Measurements from ENCODE around the gene PSMG4.

The PSMG4 gene

DNA sequence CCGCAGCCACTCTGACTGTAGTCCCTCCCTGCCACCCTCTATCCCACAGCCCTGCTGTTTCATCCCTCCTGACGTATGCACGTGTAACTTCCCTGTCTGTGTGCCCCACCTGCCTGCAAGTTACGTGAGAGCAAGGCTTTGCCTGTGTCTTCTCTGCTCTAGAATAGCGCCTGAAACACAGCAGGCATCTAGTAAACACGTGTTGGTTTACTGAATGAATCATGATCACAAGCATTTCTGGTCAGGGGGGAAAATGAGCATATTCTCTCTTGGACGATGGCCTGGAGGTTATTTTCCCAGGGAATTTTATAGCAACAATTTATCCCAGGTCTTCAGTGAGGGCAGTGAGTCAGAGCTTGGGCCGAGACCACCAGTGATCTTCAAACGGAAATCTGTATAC lies 38.3 kb downstream of the PSMG4 start:
- H3K36me3 Mint-ChIP-seq (ENCODE audit: low read depth): no peaks in the 10 kb centered on the region
- TF ChIP-seq, protein P1, sequence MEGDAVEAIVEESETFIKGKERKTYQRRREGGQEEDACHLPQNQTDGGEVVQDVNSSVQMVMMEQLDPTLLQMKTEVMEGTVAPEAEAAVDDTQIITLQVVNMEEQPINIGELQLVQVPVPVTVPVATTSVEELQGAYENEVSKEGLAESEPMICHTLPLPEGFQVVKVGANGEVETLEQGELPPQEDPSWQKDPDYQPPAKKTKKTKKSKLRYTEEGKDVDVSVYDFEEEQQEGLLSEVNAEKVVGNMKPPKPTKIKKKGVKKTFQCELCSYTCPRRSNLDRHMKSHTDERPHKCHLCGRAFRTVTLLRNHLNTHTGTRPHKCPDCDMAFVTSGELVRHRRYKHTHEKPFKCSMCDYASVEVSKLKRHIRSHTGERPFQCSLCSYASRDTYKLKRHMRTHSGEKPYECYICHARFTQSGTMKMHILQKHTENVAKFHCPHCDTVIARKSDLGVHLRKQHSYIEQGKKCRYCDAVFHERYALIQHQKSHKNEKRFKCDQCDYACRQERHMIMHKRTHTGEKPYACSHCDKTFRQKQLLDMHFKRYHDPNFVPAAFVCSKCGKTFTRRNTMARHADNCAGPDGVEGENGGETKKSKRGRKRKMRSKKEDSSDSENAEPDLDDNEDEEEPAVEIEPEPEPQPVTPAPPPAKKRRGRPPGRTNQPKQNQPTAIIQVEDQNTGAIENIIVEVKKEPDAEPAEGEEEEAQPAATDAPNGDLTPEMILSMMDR (IDR thresholded peaks at IDR 0.05; ENCODE audit: unreplicated experiment in 3 of 3): no peak
- H3K4me1 Mint-ChIP-seq: peaks cover 25% of the 10 kb centered on the region
- H3K27me3 Mint-ChIP-seq (ENCODE audit: low read depth): peaks cover 4% of the 10 kb centered on the region
- no peak overlapping the region for H3K27ac Mint-ChIP-seq
- no peak overlapping the region for H3K4me3 Mint-ChIP-seq
- peaks cover under 1% of the 10 kb centered on the region for H3K9me3 Mint-ChIP-seq

DNA sequence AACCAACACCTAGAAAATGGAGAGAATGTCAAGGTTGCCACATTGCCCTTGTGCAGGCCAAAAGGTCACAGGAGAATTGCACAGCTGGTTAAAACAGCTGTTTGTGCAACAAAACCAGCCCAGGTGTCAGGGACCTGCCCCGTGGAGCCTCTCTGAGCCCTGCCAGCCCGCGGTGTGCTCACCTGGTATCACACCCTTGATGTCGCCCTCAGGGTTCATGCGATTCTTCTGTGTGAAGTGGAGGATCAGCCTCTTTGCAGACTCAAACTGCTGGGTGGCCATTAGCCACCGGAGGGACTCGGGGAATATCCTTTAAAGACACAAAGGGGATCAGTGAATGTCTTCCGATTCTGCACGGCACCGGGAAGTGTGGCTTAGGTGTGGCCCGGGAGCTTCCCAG lies 39.2 kb downstream of the PSMG4 start:
- TF ChIP-seq, protein P1 (IDR thresholded peaks at IDR 0.05; ENCODE audit: unreplicated experiment in 3 of 3): no peak
- Mint-ChIP-seq H3K27me3 (ENCODE audit: low read depth) (peaks cover 4% of the 10 kb centered on the region), H3K4me1 (peaks cover 23% of the 10 kb centered on the region), H3K36me3 (ENCODE audit: low read depth) (peaks cover 7% of the 10 kb centered on the region), H3K27ac (no peak overlapping the region), H3K9me3 (peaks cover 5% of the 10 kb centered on the region), H3K4me3 (no peak overlapping the region)

DNA sequence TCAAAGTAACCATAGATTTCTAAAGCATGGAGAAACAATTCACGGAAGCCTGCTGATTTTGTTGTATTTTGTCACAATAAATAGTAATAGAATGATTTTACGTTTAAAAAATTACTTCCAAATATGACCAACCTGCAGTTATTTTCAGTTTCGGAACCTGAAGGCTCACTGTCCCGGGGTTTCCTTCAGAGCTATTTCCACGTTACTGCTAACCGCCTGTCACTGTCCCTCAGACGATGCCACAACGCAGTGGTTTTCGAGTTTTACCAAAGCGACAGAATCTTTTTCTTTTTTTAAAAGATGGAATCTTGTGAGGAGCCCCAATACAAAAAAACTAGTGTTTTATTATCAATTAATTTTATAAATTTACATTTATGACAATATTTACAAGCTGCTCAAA lies 40.5 kb downstream of the PSMG4 start:
- Mint-ChIP-seq H3K4me3 (no peak overlapping the region), H3K9me3 (peaks cover 5% of the 10 kb centered on the region), H3K4me1 (peaks cover 19% of the 10 kb centered on the region), H3K27ac (no peak overlapping the region), H3K27me3 (ENCODE audit: low read depth) (peaks cover 4% of the 10 kb centered on the region), H3K36me3 (ENCODE audit: low read depth) (peaks cover 10% of the 10 kb centered on the region)
- TF ChIP-seq, protein P1 (IDR thresholded peaks at IDR 0.05; ENCODE audit: unreplicated experiment in 3 of 3): no peak

- TF ChIP-seq, protein P1 (IDR thresholded peaks at IDR 0.05; ENCODE audit: unreplicated experiment in 3 of 3): no peak
- H3K27ac Mint-ChIP-seq: no peak overlapping the region
- H3K4me3 Mint-ChIP-seq: no peak overlapping the region
- peaks cover 5% of the 10 kb centered on the region for H3K9me3 Mint-ChIP-seq
- peaks cover 4% of the 10 kb centered on the region for H3K27me3 Mint-ChIP-seq (ENCODE audit: low read depth)
- peaks cover 5% of the 10 kb centered on the region for H3K4me1 Mint-ChIP-seq
- H3K36me3 Mint-ChIP-seq (ENCODE audit: low read depth): peaks cover 22% of the 10 kb centered on the region
These were observed 42.8 kb downstream of the PSMG4 start for GRCh38 chr6:3301506-3301905.

GRCh38 chr6:3303795-3304411 lies 45.2 kb downstream of the PSMG4 start:
- TF ChIP-seq, protein P1 (IDR thresholded peaks at IDR 0.05; ENCODE audit: unreplicated experiment in 3 of 3): no peak
- H3K27ac Mint-ChIP-seq: no peak overlapping the region
- peaks cover 22% of the 10 kb centered on the region for H3K36me3 Mint-ChIP-seq (ENCODE audit: low read depth)
- H3K4me3 Mint-ChIP-seq: no peak overlapping the region
- H3K27me3 Mint-ChIP-seq (ENCODE audit: low read depth): no peaks in the 10 kb centered on the region
- H3K4me1 Mint-ChIP-seq: no peaks in the 10 kb centered on the region
- H3K9me3 Mint-ChIP-seq: peaks cover 5% of the 10 kb centered on the region

GRCh38 chr6:3304500-3305215 lies 45.9 kb downstream of the PSMG4 start:
- Mint-ChIP-seq H3K4me3 (no peak overlapping the region), H3K9me3 (peaks cover 5% of the 10 kb centered on the region), H3K27me3 (ENCODE audit: low read depth) (peaks cover 3% of the 10 kb centered on the region), H3K27ac (no peak overlapping the region), H3K36me3 (ENCODE audit: low read depth) (peaks cover 22% of the 10 kb centered on the region), H3K4me1 (peaks cover 4% of the 10 kb centered on the region)
- TF ChIP-seq, protein P1 (IDR thresholded peaks at IDR 0.05; ENCODE audit: unreplicated experiment in 3 of 3): no peak
